Measurements from ENCODE around the gene AQP10.

- TF ChIP-seq CTCF (conservative IDR thresholded peaks at IDR 0.05; ENCODE audit: low read depth, low read length) (no peak), RFX5 (IDR thresholded peaks at IDR 0.05; ENCODE audit: low read depth, low read length) (no peak), RAD21 (IDR thresholded peaks at IDR 0.05; ENCODE audit: low read length) (no peak), POLR2A (IDR thresholded peaks at IDR 0.05; ENCODE audit: low read depth, low read length) (no peak), CEBPB (IDR thresholded peaks at IDR 0.05; ENCODE audit: low read depth, low read length) (no peak), MAFK (IDR thresholded peaks at IDR 0.05; ENCODE audit: low read depth, low read length) (no peak), CHD1 (IDR thresholded peaks at IDR 0.05; ENCODE audit: low read depth, low read length) (no peak)
These were observed 39.4 kb downstream of the AQP10 start for GRCh38 chr1:154360288-154360687.

Data from IMR-90 (cell line).